ENCODE results near the gene ATP8B3. TPM values are rescaled to one million over a fixed set of nuclear protein-coding genes. Genes with fewer than 3 reads are reported as not detected.

The ATP8B3 gene
- total and polyA plus RNA-seq, 7 donors: under 0.01 to 3.9 (median 0.68) TPM; not detected in 2

DNA sequence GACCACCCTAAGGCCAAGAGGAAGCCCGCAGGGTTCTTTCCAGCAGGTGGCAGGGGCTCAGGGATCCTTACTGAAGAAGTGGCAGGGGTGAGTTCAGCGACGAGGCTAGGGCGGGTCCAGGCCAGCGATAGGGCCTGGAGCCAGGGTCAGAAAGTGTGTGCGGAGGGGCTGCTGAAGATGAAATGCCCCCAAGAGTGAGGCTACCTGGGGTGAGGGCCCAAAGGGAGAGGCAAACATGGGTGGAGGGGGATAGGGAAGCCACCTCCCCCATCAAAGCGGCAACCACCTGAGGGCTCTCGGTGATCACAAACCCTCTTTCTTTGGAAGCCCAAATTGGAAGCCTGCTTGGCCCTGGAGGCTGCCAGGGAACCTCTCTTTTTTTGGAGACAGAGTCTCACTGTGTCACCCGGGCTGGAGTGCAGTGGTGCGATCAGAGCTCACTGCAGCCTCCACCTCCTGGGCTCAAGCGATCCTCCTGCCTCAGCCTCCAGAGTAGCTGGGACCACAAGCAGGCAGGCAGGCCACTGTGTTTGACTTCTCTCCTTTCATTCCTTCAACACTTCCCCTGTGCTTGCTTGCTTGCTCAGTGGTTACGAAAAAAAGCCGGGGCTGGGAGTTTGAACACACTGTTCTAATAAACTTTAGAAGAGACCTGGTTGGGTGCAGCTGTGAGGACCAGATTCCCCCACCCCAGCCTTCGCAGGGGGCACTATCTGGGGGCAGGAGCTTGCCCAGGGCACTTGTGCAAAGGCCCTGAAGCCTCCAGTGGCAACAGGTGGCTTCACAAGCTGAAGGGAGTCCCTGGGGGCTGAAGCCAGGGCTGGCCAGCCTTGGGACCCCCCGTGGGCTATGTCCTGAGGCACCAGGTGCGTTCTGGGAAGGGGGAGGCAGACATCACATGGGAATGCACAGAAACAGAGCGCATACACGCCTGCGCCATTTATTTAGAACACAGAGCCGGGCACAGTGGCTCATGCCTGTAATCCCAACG is 1.4 kb upstream of the ATP8B3 start:
- H3K27me3 ChIP-seq: no peaks in the 10 kb centered on the region
- 60 to 67% methylated on average over 21 of the region's 21 CpGs for WGBS, 2 donors
- H3K36me3 ChIP-seq: peaks cover 27 to 34% (median 33%) of the 10 kb centered on the region in 4 donors
- DNase-seq: no peak
- intact Hi-C loops (cut with DNase I): no loop called here
- H3K4me1 ChIP-seq: peaks cover 0 to 21% (median 17%) of the 10 kb centered on the region in 4 donors
- H3K4me3 ChIP-seq: peak overlapping the region; percentile 39 to 57 (median 50)
- peak overlapping the region; percentile 70 to 81 (median 72) for H3K27ac ChIP-seq
- TF ChIP-seq CTCF (IDR thresholded peaks at IDR 0.05) (peak in 1 of 4 experiments; percentile 10), EP300 (IDR thresholded peaks at IDR 0.05) (no peak), POLR2A (IDR thresholded peaks at IDR 0.05) (no peak), POLR2AphosphoS5 (IDR thresholded peaks at IDR 0.05) (no peak)
- no peaks in the 10 kb centered on the region for H3K9me3 ChIP-seq

DNA sequence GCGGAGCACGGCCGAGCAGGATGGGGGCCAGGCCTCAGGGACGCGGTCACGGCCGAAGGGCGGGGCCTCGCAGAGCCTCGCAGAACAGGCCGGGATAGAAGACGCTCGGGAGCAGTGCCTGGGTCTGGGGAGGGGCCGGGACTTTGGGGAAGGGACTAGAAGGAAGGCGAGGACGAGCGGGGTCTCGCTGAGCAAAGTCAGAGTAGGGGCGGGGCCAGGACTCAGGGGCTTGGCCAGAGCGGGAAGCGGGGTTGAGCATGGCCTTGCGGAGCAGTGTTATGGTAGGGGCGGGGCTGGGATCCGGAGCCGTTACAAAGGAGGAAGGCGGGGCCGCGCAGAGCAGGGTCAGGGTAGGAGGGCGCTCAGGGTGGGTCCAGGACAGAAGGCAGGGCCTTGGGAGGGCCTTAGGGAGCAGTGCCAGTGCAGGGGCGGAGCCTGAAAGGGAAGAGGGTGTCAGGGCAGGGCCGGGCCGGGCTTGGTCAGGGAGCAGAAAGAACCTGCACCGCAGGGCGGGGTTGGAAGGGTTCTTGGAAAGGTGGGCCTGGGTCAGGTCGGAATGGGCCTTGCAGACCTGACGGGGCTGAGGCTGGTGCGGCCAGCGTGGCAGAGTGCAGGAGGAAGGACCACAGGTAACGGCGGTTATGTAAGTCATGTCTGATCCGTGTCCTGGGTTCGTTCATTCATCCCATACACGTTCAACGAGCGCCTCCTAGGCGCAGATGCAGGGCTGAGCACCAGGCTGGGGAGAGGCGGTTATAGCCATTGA is 533 bp upstream of the ATP8B3 start:
- Histone ChIP-seq H3K36me3 (peaks cover 18 to 25% (median 24%) of the 10 kb centered on the region in 4 donors), H3K27me3 (no peaks in the 10 kb centered on the region), H3K4me1 (peaks cover 0 to 21% (median 17%) of the 10 kb centered on the region in 4 donors), H3K27ac (peak overlapping the region; percentile 70 to 81 (median 72)), H3K9me3 (no peaks in the 10 kb centered on the region), H3K4me3 (peak overlapping the region; percentile 39 to 57 (median 50))
- intact Hi-C loops (cut with DNase I): no loop called here
- DNase-seq: peak; percentile 96
- peak in 3 of 4 donors; percentile 34 to 69 (median 58) for TF ChIP-seq POLR2AphosphoS5 (IDR thresholded peaks at IDR 0.05)
- TF ChIP-seq POLR2A (IDR thresholded peaks at IDR 0.05): peak in 1 of 2 donors; percentile 23
- peak; percentile 9 to 47 (median 34) for TF ChIP-seq CTCF (IDR thresholded peaks at IDR 0.05)
- TF ChIP-seq EP300 (IDR thresholded peaks at IDR 0.05): no peak
- WGBS, 2 donors: 0% methylated on average over 47 of the region's 47 CpGs

GRCh38 chr19:1811472-1811894 is 593 bp downstream of the ATP8B3 start:
- intact Hi-C loops (cut with DNase I): no loop called here
- peak overlapping the region in 3 of 4 donors; percentile 49 to 57 (median 50) for H3K4me3 ChIP-seq
- peaks cover 0 to 21% (median 17%) of the 10 kb centered on the region in 4 donors for H3K4me1 ChIP-seq
- 7 to 33% methylated on average over 13 of the region's 13 CpGs for WGBS, 2 donors
- peak in 1 of 4 donors; percentile 27 for TF ChIP-seq POLR2AphosphoS5 (IDR thresholded peaks at IDR 0.05)
- TF ChIP-seq CTCF (IDR thresholded peaks at IDR 0.05): no peak
- no peak for TF ChIP-seq EP300 (IDR thresholded peaks at IDR 0.05)
- no peaks in the 10 kb centered on the region for H3K9me3 ChIP-seq
- peak overlapping the region; percentile 70 to 81 (median 72) for H3K27ac ChIP-seq
- H3K27me3 ChIP-seq: no peaks in the 10 kb centered on the region
- H3K36me3 ChIP-seq: peaks cover 9 to 15% (median 13%) of the 10 kb centered on the region in 4 donors
- DNase-seq: peak; percentile 86

DNA sequence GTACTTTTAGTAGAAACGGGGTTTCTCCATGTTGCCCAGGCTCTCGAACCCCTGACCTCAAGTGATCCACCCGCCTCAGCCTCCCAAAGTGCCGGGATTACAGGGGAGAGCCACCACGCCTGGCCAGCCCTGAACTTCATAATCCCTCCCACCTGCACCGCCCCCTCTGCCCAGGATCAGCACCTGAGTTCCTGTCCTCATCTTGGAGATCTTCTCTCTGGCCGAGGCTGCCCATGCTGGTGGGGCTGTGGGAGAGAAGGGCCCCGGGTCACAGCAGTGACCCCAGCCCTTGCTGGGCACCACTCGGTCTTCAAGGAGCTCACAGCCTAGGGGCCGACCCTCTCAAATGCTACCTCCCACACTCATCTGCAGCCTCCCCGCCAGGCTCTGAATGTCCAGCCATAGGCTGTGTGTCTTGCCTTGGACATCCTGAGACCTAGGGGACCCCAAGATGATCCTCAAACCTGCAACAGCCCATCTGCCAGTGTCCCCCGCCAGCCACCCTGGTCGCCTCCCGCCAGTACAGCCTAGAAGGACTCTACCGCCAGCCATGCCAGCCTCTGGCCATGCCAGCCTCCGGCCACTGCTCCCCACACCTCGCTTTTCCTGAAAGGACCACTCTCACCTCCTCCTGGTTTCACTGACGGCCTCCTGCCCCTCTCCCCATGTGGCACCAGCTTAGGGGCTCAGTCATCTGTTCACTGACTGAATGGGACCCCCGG is 1.5 kb downstream of the ATP8B3 start:
- Histone ChIP-seq H3K27ac (peak overlapping the region in 3 of 4 donors; percentile 71 to 81 (median 72)), H3K4me3 (no peak overlapping the region), H3K4me1 (peaks cover 0 to 21% (median 17%) of the 10 kb centered on the region in 4 donors), H3K27me3 (no peaks in the 10 kb centered on the region), H3K36me3 (peaks cover under 1 to 6% (median 4%) of the 10 kb centered on the region in 4 donors), H3K9me3 (no peaks in the 10 kb centered on the region)
- no peak for TF ChIP-seq POLR2A (IDR thresholded peaks at IDR 0.05)
- TF ChIP-seq EP300 (IDR thresholded peaks at IDR 0.05): no peak
- TF ChIP-seq POLR2AphosphoS5 (IDR thresholded peaks at IDR 0.05): no peak
- TF ChIP-seq CTCF (IDR thresholded peaks at IDR 0.05): no peak
- WGBS, 2 donors: 58 to 88% methylated on average over 19 of the region's 19 CpGs
- no peak for DNase-seq
- intact Hi-C loops (cut with DNase I): no loop called here

Data from sigmoid colon (tissue), 7 donors.